HepG2 (cell line): ENCODE data around the gene PEX10. TPM values are rescaled to one million over a fixed set of nuclear protein-coding genes. Genes with fewer than 3 reads are reported as not detected.

Experiments used
- AGO2 ChIP-seq: fragments of 200-400 bp; formaldehyde crosslinking; optimal IDR thresholded peaks from 2 replicates; pipeline ENCODE3; 2017; ENCODE audit warnings: mild to moderate bottlenecking, low read depth, low read length, moderate library complexity
- BRCA1 ChIP-seq: sonication (generic); formaldehyde crosslinking; IDR thresholded peaks from 2 replicates; pipeline ENCODE4 v1.4.0; 2020; ENCODE audit warnings: missing genetic modification reagents
- CENPX ChIP-seq: sonication (generic); formaldehyde crosslinking; IDR thresholded peaks from 2 replicates; pipeline ENCODE4 v1.9.0; 2021; ENCODE audit warnings: mild to moderate bottlenecking, missing genetic modification reagents, moderate library complexity
- FOSL2 ChIP-seq: sonication (generic); formaldehyde crosslinking; IDR thresholded peaks from 2 replicates; pipeline ENCODE4 v1.4.0; 2020; ENCODE audit warnings: missing genetic modification reagents
- NCOA2 ChIP-seq: sonication (generic); formaldehyde crosslinking; IDR thresholded peaks from 2 replicates; pipeline ENCODE4 v1.8.0; 2022; ENCODE audit warnings: inconsistent platforms
- RAD21 ChIP-seq: fragments of 450-650 bp; formaldehyde crosslinking; IDR thresholded peaks from 2 replicates; pipeline ENCODE4 v1.5.0; 2020; ENCODE audit warnings: mild to moderate bottlenecking
- RCOR2 ChIP-seq: IDR thresholded peaks from 2 replicates; pipeline ENCODE4 v1.6.1; 2016; ENCODE audit warnings: missing biosample characterization, missing genetic modification reagents
- TAF1 ChIP-seq: sonication (generic); formaldehyde crosslinking; IDR thresholded peaks from 2 replicates; pipeline ENCODE4 v1.4.0; 2020; ENCODE audit warnings: missing genetic modification reagents
- ZFP1 ChIP-seq: IDR thresholded peaks from 2 replicates; pipeline ENCODE4 v1.6.1; 2016
- ZNF20 ChIP-seq: sonication (generic); formaldehyde crosslinking; IDR thresholded peaks from 2 replicates; pipeline ENCODE4 v1.4.0; 2020; ENCODE audit warnings: mild to moderate bottlenecking, moderate library complexity, missing genetic modification reagents
- ZNF24 ChIP-seq: fragments of 450-650 bp; IDR thresholded peaks from 2 replicates; pipeline ENCODE4 v1.6.1; 2017; ENCODE audit warnings: antibody characterized with exemption, mild to moderate bottlenecking
- ZNF350 ChIP-seq: sonication (generic); formaldehyde crosslinking; IDR thresholded peaks from 2 replicates; pipeline ENCODE4 v1.4.0; 2020; ENCODE audit warnings: mild to moderate bottlenecking, low read depth, missing genetic modification reagents, borderline replicate concordance
- ZNF605 ChIP-seq: sonication (generic); formaldehyde crosslinking; IDR thresholded peaks from 2 replicates; pipeline ENCODE4 v1.8.0; 2022; ENCODE audit warnings: mild to moderate bottlenecking, missing genetic modification reagents
- polyA plus RNA-seq, 8 experiments: library from polyadenylated mRNA; depleted of rRNA in 3 of 8; stranded (reverse) in 7 of 8; unstranded in 1 of 8; fragments of >200 nt; fragmentation: Illumina TruSeq in 4 of 8; extraction: Trizol in 4 of 8; gene quantifications; 2 replicates each; pipeline versions ENCODE4 v1.2.1 to v1.2.3, GENCODE V29; 2011 to 2016; ENCODE audit warnings: low read depth in 4 of 8, missing spikeins in 1 of 8, mixed read lengths in 1 of 8; ENCODE audit not compliant: insufficient read depth in 1 of 8
- total RNA-seq, 5 experiments: library from RNA; depleted of rRNA; stranded (reverse); fragments of >200 nt; fragmentation: Illumina TruSeq; extraction: Trizol; gene quantifications; 2 replicates each; pipeline ENCODE4 v1.2.3, GENCODE V29; 2016; ENCODE audit warnings: low read depth in 1 of 5
- TF ChIP-seq, protein P1 (sequence below), 2 experiments: fragments of 450-650 bp in 1 of 2; sonication (generic) in 1 of 2; formaldehyde crosslinking; IDR thresholded peaks; 2 replicates each; pipeline versions ENCODE4 v1.5.0 to v1.8.0; 2020 to 2022; ENCODE audit warnings: mild to moderate bottlenecking in 1 of 2, missing genetic modification reagents in 1 of 2
- TF ChIP-seq, protein P2 (sequence below): sonication (generic); formaldehyde crosslinking; IDR thresholded peaks from 2 replicates; pipeline ENCODE4 v1.5.0; 2020; ENCODE audit warnings: missing genetic modification reagents, mild to moderate bottlenecking, borderline replicate concordance
- TF ChIP-seq, protein P3 (sequence below): sonication (generic); formaldehyde crosslinking; IDR thresholded peaks from 2 replicates; pipeline ENCODE4 v1.8.1; 2023; ENCODE audit warnings: mild to moderate bottlenecking, missing genetic modification reagents
- TF ChIP-seq, protein P4 (sequence below): sonication (generic); formaldehyde crosslinking; IDR thresholded peaks from 2 replicates; pipeline ENCODE4 v1.5.1; 2020; ENCODE audit warnings: mild to moderate bottlenecking, missing genetic modification reagents, moderate library complexity
- TF ChIP-seq, protein P5 (sequence below): sonication (generic); formaldehyde crosslinking; IDR thresholded peaks from 2 replicates; pipeline ENCODE4 v1.4.0; 2020; ENCODE audit warnings: missing genetic modification reagents, borderline replicate concordance

Gene PEX10
- total and polyA plus RNA-seq, 2 of the 13 experiments (the other 11 are each of a cell fraction or from before 2014, with no cell fraction given), result 16.1 to 39.6 TPM

DNA sequence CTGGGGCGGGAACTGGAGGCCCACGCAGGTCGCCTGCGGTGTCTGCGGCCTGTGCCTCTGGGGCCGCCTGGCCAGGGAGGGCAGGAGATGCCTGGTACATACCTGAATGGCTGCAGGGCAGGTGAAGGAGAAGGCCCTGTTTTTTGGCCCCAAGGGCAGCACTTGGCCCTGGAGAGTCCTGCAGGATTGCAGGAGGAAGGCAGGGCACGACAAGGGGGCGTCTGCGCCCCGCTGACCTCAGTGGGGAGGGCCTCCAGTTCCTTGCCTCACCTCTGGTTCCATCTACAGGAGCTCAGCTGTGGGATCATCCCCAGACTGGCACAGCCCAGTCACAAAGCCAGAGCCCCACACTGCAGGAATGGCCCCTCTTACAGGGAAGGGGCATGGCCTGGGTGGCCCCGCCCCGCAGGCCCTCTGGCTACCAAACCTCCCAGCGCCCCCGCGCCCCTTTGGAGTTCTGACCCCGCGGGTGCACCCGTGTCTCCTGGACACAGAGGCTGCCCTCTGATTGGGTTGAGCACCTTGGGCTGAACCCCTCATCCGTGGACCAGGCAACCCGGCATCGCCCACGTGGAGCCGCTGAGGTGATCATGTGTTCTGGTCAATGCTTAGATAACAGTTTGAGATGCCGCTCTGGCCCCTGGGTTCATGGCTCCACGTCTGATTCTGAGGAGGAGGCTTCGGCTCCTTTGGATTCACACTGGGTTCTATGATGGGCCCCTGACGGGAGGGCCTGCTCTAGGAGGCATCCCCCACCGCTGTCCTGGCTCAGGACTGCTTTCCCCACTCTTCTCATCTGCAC is 1.3 kb upstream of the PEX10 start (continued):
- TF ChIP-seq, protein P1, sequence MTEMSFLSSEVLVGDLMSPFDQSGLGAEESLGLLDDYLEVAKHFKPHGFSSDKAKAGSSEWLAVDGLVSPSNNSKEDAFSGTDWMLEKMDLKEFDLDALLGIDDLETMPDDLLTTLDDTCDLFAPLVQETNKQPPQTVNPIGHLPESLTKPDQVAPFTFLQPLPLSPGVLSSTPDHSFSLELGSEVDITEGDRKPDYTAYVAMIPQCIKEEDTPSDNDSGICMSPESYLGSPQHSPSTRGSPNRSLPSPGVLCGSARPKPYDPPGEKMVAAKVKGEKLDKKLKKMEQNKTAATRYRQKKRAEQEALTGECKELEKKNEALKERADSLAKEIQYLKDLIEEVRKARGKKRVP (CRISPR knock-in tag; IDR thresholded peaks at IDR 0.05), result no peak
- TF ChIP-seq ZNF350, result peak; percentile 2; the same call in 1 of the 2 replicates
- TF ChIP-seq, protein P2, sequence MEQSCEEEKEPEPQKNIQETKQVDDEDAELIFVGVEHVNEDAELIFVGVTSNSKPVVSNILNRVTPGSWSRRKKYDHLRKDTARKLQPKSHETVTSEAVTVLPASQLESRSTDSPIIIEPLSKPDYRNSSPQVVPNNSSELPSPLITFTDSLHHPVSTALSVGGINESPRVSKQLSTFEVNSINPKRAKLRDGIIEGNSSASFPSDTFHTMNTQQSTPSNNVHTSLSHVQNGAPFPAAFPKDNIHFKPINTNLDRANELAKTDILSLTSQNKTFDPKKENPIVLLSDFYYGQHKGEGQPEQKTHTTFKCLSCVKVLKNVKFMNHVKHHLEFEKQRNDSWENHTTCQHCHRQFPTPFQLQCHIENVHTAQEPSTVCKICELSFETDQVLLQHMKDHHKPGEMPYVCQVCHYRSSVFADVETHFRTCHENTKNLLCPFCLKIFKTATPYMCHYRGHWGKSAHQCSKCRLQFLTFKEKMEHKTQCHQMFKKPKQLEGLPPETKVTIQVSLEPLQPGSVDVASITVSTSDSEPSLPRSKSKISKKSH (CRISPR knock-in tag), result no peak; the same call in 1 of the 2 replicates
- peak; percentile 54 for TF ChIP-seq AGO2
- TF ChIP-seq TAF1 (CRISPR knock-in tag), result peak; percentile 34
- TF ChIP-seq FOSL2, result no peak
- TF ChIP-seq ZNF20 (CRISPR knock-in tag), result no peak
- TF ChIP-seq, protein P3, sequence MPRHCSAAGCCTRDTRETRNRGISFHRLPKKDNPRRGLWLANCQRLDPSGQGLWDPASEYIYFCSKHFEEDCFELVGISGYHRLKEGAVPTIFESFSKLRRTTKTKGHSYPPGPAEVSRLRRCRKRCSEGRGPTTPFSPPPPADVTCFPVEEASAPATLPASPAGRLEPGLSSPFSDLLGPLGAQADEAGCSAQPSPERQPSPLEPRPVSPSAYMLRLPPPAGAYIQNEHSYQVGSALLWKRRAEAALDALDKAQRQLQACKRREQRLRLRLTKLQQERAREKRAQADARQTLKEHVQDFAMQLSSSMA (CRISPR knock-in tag), result peak; percentile 23; the same call in 1 of the 2 replicates
- TF ChIP-seq RCOR2, result no peak
- no peak for TF ChIP-seq BRCA1 (CRISPR knock-in tag)
- TF ChIP-seq, protein P4, sequence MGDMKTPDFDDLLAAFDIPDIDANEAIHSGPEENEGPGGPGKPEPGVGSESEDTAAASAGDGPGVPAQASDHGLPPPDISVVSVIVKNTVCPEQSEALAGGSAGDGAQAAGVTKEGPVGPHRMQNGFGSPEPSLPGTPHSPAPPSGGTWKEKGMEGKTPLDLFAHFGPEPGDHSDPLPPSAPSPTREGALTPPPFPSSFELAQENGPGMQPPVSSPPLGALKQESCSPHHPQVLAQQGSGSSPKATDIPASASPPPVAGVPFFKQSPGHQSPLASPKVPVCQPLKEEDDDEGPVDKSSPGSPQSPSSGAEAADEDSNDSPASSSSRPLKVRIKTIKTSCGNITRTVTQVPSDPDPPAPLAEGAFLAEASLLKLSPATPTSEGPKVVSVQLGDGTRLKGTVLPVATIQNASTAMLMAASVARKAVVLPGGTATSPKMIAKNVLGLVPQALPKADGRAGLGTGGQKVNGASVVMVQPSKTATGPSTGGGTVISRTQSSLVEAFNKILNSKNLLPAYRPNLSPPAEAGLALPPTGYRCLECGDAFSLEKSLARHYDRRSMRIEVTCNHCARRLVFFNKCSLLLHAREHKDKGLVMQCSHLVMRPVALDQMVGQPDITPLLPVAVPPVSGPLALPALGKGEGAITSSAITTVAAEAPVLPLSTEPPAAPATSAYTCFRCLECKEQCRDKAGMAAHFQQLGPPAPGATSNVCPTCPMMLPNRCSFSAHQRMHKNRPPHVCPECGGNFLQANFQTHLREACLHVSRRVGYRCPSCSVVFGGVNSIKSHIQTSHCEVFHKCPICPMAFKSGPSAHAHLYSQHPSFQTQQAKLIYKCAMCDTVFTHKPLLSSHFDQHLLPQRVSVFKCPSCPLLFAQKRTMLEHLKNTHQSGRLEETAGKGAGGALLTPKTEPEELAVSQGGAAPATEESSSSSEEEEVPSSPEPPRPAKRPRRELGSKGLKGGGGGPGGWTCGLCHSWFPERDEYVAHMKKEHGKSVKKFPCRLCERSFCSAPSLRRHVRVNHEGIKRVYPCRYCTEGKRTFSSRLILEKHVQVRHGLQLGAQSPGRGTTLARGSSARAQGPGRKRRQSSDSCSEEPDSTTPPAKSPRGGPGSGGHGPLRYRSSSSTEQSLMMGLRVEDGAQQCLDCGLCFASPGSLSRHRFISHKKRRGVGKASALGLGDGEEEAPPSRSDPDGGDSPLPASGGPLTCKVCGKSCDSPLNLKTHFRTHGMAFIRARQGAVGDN (CRISPR knock-in tag), result peak; percentile 90
- TF ChIP-seq ZNF605, result peak; percentile 82
- TF ChIP-seq NCOA2 (CRISPR knock-in tag), result 0 out of 2 replicates have a peak, but pooled peaks have one; percentile 8
- TF ChIP-seq, protein P5, sequence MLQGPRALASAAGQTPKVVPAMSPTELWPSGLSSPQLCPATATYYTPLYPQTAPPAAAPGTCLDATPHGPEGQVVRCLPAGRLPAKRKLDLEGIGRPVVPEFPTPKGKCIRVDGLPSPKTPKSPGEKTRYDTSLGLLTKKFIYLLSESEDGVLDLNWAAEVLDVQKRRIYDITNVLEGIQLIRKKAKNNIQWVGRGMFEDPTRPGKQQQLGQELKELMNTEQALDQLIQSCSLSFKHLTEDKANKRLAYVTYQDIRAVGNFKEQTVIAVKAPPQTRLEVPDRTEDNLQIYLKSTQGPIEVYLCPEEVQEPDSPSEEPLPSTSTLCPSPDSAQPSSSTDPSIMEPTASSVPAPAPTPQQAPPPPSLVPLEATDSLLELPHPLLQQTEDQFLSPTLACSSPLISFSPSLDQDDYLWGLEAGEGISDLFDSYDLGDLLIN, result no peak
- no peak for TF ChIP-seq CENPX (CRISPR knock-in tag)
- TF ChIP-seq RAD21 (CRISPR knock-in tag), result no peak
- no peak for TF ChIP-seq ZNF24
- no peak for TF ChIP-seq ZFP1 (CRISPR knock-in tag)
